GM10847 (cell line): ENCODE results near the gene PVALB.

Source experiments
- POLR2A ChIP-seq: IDR thresholded peaks from 2 replicates; pipeline ENCODE4 v1.6.1; 2011; ENCODE audit not compliant: insufficient read length; ENCODE audit errors: extremely low read depth

The PVALB gene

DNA sequence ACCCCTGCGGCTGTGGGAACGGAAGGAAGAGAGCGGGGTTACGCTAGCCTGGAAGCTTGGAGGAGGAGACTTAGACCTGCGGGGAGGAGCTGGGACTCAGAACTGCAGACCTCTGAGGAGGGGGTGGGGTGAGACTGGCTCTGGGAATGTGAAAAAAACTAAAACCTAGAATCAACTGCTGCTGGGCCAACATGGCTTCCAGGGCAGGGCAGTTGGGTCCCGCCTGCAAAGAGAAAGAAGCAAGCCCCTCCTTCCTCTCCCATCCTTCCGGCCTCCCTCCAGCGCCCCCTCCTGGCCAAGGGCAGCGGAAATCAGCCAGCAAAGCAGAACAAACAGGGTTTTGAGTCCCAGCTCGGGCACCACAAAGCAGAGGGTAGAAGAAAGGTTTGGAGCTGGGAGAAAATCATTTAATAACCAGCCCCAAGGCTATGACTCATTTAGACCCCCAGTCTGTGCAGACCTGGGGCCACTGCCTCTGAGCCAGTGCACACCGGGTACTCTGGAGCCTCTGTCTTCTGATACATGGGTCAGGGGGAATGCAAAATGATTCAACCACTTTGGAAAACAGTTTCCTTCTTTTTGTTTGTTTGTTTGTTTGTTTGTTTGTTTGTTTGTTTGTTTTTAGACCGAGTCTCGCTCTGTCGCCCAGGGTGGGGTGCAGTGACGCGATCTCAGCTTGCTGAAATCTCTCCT, 36.7 kb upstream of the PVALB start:
- TF ChIP-seq POLR2A, result no peak

DNA sequence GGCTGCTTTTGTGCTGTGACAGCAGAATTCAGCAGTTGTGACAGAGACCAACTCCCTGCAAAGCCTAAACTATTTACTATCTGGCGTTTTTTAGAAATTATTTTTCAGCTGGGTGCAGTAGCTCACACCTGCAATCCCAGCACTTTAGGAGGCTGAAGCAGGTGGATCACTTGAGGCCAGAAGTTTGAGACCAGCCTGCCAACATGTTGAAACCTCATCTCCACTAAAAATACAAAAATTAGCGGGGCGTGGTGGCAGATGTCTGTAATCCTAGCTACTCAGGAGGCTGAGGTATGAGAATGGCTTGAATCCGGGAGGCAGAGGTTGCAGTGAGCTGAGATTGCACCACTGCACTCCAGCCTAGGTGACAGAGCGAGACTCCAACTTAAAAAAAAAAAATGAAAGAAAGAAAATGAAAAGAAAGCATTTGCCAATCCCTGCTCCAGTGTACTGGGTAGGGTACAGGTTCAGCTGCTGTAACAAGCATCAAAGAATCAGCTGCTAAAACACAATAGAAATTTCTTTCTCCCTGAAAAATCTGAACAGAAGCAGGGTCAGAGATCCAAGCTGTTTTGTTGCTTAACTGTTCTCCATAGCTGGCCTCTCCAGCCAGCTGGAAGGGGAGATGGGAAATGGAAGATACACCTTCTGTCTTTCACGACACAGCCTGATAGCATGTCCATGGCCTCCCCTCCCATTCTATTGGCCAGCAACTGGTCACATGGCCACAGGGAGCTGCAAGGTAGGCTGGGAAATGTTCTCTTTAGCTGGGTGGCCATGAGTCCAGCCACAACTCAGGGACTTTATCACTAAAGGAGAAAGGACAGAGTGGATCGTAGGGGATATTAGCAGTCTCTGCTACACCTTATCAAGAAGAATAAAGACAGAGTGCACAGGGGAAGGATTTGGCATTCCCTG, 35.5 kb upstream of the PVALB start:
- no peak for TF ChIP-seq POLR2A

DNA sequence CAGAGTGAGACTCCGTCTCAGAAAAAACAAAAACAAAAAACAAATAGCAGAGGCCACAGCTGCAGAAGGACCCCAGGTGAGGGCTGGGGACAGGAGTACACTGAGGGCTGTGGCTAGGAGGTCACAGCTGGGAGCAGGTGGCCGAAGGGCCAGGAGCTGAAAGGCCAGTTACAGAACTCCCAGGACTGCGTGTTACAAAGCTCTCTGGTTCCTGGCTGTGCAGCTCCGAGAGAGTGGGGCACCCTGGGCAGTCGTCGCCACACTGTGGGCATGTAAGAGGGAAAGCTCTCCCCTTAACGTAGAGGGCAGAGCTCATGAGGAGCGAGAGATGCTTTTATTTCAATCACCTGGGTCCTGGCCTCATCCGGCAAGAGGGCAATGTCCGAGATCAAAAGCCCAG, 33.8 kb upstream of the PVALB start:
- no peak for TF ChIP-seq POLR2A

DNA sequence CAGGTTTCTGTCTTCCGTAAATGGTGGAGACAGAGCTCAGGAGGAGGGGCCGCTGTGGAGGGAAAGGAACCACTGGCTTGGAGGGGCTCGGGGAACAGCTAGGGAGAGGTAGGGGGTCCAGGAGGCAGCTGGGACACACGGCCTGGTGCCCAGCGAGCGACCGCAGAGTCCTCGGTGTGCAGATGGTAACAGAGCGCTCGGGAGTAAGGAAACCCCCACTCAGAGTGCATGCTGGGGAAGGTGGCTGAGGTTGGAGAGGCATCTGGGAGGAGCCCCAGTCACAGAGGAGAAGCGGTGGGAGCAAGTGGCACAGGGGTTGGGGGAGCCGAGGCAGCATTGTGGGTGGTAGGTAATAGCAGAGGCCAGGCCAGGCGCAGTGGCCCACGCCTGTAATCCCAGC, 33.2 kb upstream of the PVALB start:
- TF ChIP-seq POLR2A, result no peak

DNA sequence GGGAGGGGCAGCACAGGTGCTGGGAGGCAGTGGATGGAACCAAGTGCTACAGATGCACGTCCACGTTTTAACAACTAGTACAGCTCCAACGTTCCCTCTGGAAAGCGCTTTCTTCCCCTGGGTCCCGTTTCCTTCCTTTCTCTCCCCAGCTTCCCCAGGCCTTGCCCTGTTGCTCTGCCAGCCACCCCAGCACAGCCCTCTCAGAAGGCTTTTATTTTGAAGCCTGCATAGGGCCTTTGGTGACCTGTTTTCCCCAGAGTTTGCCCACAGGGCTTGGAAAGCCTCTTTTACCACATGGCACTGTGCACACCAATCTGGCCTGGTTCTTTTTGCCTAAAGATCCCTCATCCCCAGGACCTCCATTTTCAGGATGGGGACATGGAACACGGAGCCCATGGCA, 30.1 kb upstream of the PVALB start:
- no peak for TF ChIP-seq POLR2A

DNA sequence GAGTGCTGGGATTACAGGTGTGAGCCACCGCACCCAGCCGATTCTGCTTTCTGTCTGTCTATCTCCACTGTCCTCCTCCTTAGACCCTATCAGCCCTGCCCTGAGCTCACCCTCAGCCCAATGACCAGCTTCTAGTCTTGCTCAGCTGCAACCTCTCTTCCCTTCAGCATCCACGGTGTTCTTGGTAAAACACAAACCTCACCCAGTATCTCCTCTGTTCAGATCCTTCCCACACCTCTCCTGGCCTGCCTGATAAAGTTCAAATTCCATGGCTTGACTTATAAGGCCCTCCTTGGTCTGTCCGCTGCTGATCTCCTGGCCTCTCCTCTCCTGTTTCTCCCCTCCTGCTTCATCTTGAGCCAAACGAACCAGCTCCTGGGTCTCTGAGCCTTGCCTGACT, 29.4 kb upstream of the PVALB start:
- TF ChIP-seq POLR2A, result no peak

DNA sequence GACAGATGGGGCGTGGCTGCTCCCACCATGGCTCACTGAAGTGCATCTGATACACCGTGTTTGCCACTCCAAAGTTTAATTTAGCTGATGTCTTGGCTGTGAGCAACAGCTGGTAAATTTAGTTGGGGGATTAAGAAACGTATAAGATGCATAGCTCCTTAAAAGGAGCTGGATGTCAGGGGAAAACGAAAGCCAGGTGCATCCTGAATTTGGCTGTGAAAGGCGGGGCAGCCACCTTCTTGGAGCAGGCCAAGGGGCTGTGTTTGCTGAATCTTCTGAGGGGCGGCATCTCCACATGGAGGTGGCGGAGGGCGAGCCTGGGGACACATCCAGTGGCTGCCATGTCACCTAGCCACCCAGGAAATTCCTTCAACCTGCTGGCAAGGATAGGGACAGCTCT, 23.3 kb upstream of the PVALB start:
- no peak for TF ChIP-seq POLR2A

DNA sequence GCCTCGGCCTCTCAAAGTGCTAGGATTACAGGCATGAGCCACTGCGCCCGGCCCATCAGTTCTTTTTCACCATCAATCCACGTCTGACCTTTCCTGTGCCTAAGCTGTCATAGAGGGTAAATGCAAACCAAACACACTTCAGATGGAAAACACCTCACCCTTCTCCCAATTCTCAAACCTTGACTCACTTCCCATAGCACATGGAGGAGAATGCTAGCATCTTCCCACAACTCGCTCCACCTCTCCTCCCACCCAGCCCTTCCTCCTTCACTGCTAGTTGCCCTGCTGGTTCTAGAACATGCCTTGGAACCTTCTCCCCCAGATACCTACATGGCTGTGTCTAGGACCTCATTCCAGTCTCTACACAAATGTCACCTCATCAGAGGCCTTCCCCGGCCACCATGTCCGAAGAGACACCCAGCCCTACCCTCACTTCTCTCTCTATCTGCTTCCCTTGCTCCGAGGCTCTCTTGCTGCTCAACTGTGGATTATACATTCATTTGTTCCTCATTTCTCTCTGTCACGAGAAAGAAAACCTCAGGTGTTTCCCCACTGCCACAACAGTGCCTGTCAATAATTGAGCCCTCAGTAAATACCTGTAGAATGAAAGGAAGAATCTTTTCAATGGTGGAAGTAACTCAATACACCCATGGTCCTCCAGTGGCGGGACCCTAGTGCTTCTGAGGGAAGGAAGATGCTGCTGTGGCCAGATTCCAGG, 22.7 kb upstream of the PVALB start:
- TF ChIP-seq POLR2A, result no peak

DNA sequence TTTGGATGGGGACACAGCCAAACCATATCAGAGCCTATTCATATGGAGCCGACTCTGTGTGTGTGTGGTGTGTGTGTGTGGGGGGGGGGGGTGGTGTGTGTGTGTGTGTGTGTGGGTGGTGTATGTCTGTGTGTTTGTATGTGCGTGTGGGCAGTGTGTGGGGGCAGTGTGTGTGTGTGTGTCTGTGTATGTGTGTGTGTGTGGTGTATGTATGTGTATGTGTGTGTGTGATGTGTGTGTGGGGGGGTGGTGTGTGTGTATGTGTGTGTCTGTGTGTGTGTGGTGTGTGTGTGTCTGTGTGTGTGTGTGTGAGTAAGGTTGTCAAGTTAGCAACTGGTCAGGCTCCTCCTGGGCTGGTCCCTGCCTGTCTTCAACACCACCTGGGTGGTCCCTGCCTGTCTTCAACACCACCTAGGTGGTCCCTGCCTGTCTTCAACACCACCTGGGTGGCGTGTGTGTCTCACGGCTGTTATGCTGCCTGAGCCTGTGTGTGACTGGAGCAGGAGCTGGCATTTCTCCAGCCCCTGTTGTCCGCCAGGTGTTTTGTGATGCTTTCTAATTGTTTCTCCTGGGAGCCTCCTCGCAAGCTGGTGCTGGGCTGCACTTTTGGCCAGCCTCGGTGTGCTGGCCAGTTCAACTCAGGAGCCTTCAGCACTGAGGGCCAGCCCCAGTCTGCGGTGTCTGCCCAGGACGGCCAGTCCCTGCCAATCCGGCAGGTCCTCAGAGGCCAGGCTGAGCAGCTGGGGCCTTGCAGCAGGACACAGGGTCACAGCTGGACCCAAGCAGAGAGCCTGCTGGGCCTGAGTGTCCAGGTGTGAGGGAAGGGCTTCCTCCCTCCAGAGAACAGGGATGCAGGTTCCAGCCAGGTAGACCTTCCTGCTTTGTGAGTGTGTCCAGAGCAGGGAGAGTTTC, 21.5 kb upstream of the PVALB start:
- no peak for TF ChIP-seq POLR2A

DNA sequence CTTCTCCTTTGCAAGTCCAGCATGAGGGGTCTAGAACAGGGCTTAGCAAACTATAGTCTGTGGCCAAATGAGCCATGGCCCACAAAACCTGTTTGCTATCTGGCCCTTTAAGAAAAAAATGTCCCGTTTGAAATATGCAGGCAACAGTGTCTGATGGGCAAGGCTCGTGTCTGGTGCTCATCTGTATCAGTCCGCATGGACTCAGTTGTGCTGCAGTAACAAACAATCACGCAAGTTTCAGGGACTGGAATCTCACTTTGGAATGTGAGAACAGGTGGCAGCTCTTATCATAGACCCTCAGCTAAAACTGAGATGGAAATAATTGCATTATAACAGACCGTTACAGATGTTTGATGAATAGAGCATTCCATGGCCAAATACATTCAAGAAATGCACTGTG, 19.1 kb upstream of the PVALB start:
- no peak for TF ChIP-seq POLR2A

DNA sequence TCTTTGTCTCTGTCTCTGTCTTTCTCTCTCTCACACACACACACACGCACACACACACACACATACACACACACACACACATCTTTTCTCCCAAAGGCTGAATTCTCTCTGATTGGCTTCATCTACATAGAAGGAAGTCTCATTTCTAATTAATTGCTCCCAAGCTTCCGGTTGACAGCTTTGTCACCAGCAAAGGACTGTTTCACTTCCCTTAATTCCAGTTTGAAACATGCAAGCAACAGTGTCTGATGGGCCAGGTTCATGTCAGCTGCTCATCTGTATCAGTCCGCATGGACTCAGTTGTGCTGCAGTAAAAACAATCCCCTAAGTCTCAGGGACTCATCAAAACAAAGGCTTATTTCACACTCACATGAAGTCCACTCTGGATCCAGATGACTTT, 16.2 kb upstream of the PVALB start:
- TF ChIP-seq POLR2A, result no peak

DNA sequence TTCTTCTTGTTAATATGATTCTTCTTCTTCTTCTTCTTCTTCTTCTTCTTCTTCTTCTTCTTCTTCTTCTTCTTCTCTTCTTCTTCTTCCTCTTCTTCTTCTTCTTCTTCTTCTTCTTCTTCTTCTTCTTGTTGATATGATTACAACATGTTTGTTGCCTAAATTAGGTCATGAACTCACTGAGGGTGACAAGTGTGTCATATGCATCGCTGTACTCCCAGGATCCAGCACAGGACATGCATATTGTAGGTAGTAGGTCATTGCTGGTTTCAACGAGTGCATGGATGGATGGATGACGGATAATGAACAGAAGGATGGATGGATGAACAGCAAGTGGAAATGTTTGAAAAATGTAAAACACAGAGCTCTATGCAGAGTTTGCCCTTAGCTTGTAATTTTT, 14.9 kb upstream of the PVALB start:
- no peak for TF ChIP-seq POLR2A

DNA sequence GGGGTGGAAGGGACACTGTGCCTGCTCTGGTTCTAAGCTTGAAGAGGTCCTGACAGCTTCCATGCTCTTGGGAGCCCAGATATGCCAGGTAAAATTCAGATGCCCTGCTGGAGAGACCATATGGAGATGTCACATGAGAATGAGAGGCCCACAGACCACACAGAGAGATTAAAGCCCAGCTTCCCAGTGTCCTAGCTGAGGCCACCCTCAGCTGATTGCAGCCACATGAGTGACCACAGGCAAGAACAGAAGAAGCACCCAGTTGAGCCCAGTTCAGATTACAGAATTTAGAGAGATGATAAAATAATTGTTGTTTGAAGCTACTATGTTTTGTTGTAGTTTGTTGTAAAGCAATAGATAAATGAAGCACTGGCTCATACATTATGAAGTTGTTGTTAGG, 14.4 kb upstream of the PVALB start:
- no peak for TF ChIP-seq POLR2A

DNA sequence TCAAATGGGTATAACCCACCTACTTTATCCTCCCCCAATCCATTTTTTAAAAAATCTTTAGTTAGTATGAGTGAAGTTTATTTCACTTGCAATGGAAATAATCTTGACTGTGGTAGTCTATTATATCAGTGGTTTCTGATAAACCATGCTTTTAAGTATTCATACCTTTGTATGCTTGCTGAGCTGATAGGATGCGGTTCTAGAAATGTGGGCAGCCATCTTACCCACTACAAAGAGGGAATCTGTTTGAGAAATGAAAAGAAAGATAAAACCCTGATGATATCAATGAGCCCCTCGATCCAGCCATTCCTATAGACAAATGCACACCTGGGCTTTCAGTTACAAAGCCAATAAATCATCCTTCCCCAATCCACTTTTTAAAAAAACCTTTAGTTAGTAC, 13.8 kb upstream of the PVALB start:
- no peak for TF ChIP-seq POLR2A
